H1 (cell line): ENCODE data around the gene CBL. TPM values are rescaled to one million over a fixed set of nuclear protein-coding genes. Genes with fewer than 3 reads are reported as not detected.

ENCODE experiments used
- CTCF ChIA-PET: fragments of 300-600 bp; sonication (Branson Sonifier 250); formaldehyde crosslinking; loops from one replicate; lab custom pipeline; 2021; ENCODE audit not compliant: partially characterized antibody; lab: Charles Lee
- POLR2A ChIA-PET: fragments of 300-600 bp; sonication (Branson Sonifier 250); formaldehyde crosslinking; loops from one replicate; lab custom pipeline; 2021; ENCODE audit warnings: inconsistent platforms; ENCODE audit not compliant: partially characterized antibody; lab: Charles Lee
- DNase-seq, 2 experiments: peaks; one replicate each; pipeline versions ENCODE4 v3.0.0 to v3.0.0-alpha.2; 2010 to 2022; ENCODE audit warnings: low spot score in 2 of 2, low read depth in 1 of 2, mixed read lengths in 1 of 2
- FAIRE-seq: peaks from 2 replicates; lab custom pipeline; 2011; peaks lifted over from hg19 to GRCh38; lab: Jason Lieb, UNC
- H2AFZ ChIP-seq: 2 replicates; pipeline ENCODE4 v1.8.1; 2012; ENCODE audit warnings: low read length, inconsistent platforms
- H2AK5ac ChIP-seq: 2 replicates; pipeline ENCODE4 v1.6.1; 2013; ENCODE audit warnings: low read depth, low read length
- H2BK120ac ChIP-seq: replicated peaks from 2 replicates; pipeline ENCODE3; 2013; ENCODE audit warnings: low read depth, low read length, inconsistent platforms
- H2BK12ac ChIP-seq: 2 replicates; pipeline ENCODE4 v1.6.1; 2013; ENCODE audit warnings: low read depth, low read length
- H2BK15ac ChIP-seq: 2 replicates; pipeline ENCODE4 v1.6.1; 2013; ENCODE audit warnings: low read length
- H2BK20ac ChIP-seq: 2 replicates; pipeline ENCODE4 v1.6.1; 2013; ENCODE audit warnings: low read length
- H2BK5ac ChIP-seq: 2 replicates; pipeline ENCODE4 v1.6.1; 2013; ENCODE audit warnings: low read depth, low read length
- H3K14ac ChIP-seq: 2 replicates; pipeline ENCODE4 v1.6.1; 2013; ENCODE audit warnings: inconsistent platforms; ENCODE audit not compliant: insufficient read length
- H3K18ac ChIP-seq: 2 replicates; pipeline ENCODE4 v1.6.1; 2013; ENCODE audit warnings: low read length; ENCODE audit errors: extremely low read depth
- H3K23ac ChIP-seq: 2 replicates; pipeline ENCODE4 v1.6.1; 2013; ENCODE audit warnings: inconsistent platforms; ENCODE audit not compliant: insufficient read length
- H3K23me2 ChIP-seq: 2 replicates; pipeline ENCODE4 v1.6.1; 2013; ENCODE audit warnings: low read depth, low read length
- H3K27ac ChIP-seq: 2 replicates; pipeline ENCODE4 v1.6.1; 2011; ENCODE audit warnings: low read depth, low read length, inconsistent platforms
- H3K27me3 ChIP-seq, 4 experiments: replicated peaks in 1 of 4; 1 replicate in 1 of 4; 2 replicates in 3 of 4; pipeline versions ENCODE4 v1.6.1 to v1.8.1; 2011 to 2013; ENCODE audit warnings: low read length in 3 of 4, mild to moderate bottlenecking in 3 of 4, inconsistent platforms in 2 of 4, mixed read lengths in 2 of 4, moderate library complexity in 1 of 4; ENCODE audit not compliant: control insufficient read depth in 3 of 4, insufficient read depth in 3 of 4; ENCODE audit errors: extremely low read depth in 1 of 4
- H3K36me3 ChIP-seq, 4 experiments: 2 replicates each; pipeline versions ENCODE4 v1.6.1 to v1.8.1; 2011 to 2013; ENCODE audit warnings: mild to moderate bottlenecking in 4 of 4, low read length in 3 of 4, moderate library complexity in 2 of 4, control low read depth in 1 of 4, inconsistent platforms in 1 of 4; ENCODE audit not compliant: insufficient read depth in 4 of 4, control insufficient read depth in 2 of 4
- H3K4ac ChIP-seq: replicated peaks from 2 replicates; pipeline ENCODE3; 2013; ENCODE audit warnings: low read length, low read depth, mixed read lengths, inconsistent platforms; ENCODE audit not compliant: insufficient read length
- H3K4me1 ChIP-seq, 4 experiments: replicated peaks in 1 of 4; 1 replicate in 1 of 4; 2 replicates in 3 of 4; pipeline versions ENCODE4 v1.6.1 to v1.8.1; 2011 to 2013; ENCODE audit warnings: low read length in 3 of 4, inconsistent platforms in 2 of 4, mixed read lengths in 1 of 4; ENCODE audit not compliant: insufficient read depth in 4 of 4, control insufficient read depth in 3 of 4
- H3K4me2 ChIP-seq, 2 experiments: 2 replicates each; pipeline versions ENCODE4 v1.6.1 to v1.8.1; 2011 to 2013; ENCODE audit warnings: low read depth in 2 of 2, low read length in 2 of 2, control low read depth in 1 of 2, inconsistent platforms in 1 of 2, mild to moderate bottlenecking in 1 of 2; ENCODE audit not compliant: insufficient read depth in 1 of 2
- H3K4me3 ChIP-seq, 4 experiments: fragments of 200-600, 300-600 bp in 1 of 4; sonication (generic), shearing (Covaris generic), sonication (Bioruptor Twin) in 1 of 4; 2 replicates each; pipeline versions ENCODE4 v1.5.1 to v1.8.1; 2011 to 2016; ENCODE audit warnings: low read length in 4 of 4, low read depth in 3 of 4, control low read depth in 2 of 4, inconsistent platforms in 2 of 4, mild to moderate bottlenecking in 2 of 4, mixed read lengths in 1 of 4, moderate library complexity in 1 of 4; ENCODE audit not compliant: insufficient read depth in 2 of 4; ENCODE audit errors: extremely low read depth in 1 of 4
- H3K56ac ChIP-seq: replicated peaks from 2 replicates; pipeline ENCODE3; 2013; ENCODE audit warnings: low read depth, mild to moderate bottlenecking, mixed read lengths, low read length, inconsistent platforms; ENCODE audit not compliant: insufficient read length
- H3K79me1 ChIP-seq: 2 replicates; pipeline ENCODE4 v1.6.1; 2013; ENCODE audit warnings: low read depth, low read length, control low read depth
- H3K79me2 ChIP-seq, 2 experiments: 2 replicates each; pipeline versions ENCODE4 v1.6.1 to v1.8.1; 2012 to 2013; ENCODE audit warnings: low read length in 2 of 2, mild to moderate bottlenecking in 2 of 2, inconsistent platforms in 1 of 2; ENCODE audit not compliant: insufficient read depth in 2 of 2, control insufficient read depth in 1 of 2
- H3K9ac ChIP-seq, 4 experiments: replicated peaks in 1 of 4; 1 replicate in 1 of 4; 2 replicates in 3 of 4; pipeline versions ENCODE4 v1.6.1 to v1.8.1; 2011 to 2013; ENCODE audit warnings: low read depth in 3 of 4, low read length in 3 of 4, control low read depth in 2 of 4, mild to moderate bottlenecking in 2 of 4, moderate library complexity in 2 of 4, inconsistent platforms in 1 of 4; ENCODE audit errors: extremely low read depth in 1 of 4
- H3K9me3 ChIP-seq, 2 experiments: 2 replicates each; pipeline versions ENCODE4 v1.6.1 to v1.8.1; 2012 to 2013; ENCODE audit warnings: mild to moderate bottlenecking in 2 of 2, moderate library complexity in 2 of 2, control low read depth in 1 of 2, inconsistent platforms in 1 of 2, low read depth in 1 of 2, low read length in 1 of 2, mixed read lengths in 1 of 2; ENCODE audit not compliant: insufficient read depth in 2 of 2
- H4K20me1 ChIP-seq, 2 experiments: replicated peaks in 1 of 2; 2 replicates each; pipeline versions ENCODE3 to v1.8.1; 2011 to 2013; ENCODE audit warnings: inconsistent platforms in 2 of 2, low read length in 2 of 2, mild to moderate bottlenecking in 1 of 2; ENCODE audit not compliant: insufficient read depth in 2 of 2, control insufficient read depth in 1 of 2
- H4K5ac ChIP-seq: 2 replicates; pipeline ENCODE4 v1.6.1; 2013; ENCODE audit warnings: low read length, low read depth, mixed read lengths, inconsistent platforms; ENCODE audit not compliant: insufficient read length
- H4K8ac ChIP-seq: 2 replicates; pipeline ENCODE4 v1.8.0; 2013; ENCODE audit warnings: mild to moderate bottlenecking, moderate library complexity, low read length, inconsistent platforms; ENCODE audit not compliant: insufficient read depth; ENCODE audit errors: extremely low read depth
- H4K91ac ChIP-seq: replicated peaks from 2 replicates; pipeline ENCODE3; 2013; ENCODE audit warnings: low read length, mixed read lengths, inconsistent platforms; ENCODE audit not compliant: insufficient read length
- BCL11A ChIP-seq, 2 experiments: IDR thresholded peaks; one replicate each; pipeline ENCODE4 v1.6.1; 2011; ENCODE audit warnings: low read depth in 2 of 2, low read length in 2 of 2, mild to moderate bottlenecking in 2 of 2
- CBX8 ChIP-seq: fragments of 300-800, 300-1000 bp; sonication (generic); IDR thresholded peaks from 2 replicates; pipeline ENCODE4 v1.7.1; 2016; ENCODE audit warnings: low read depth, low read length, borderline replicate concordance
- CTBP2 ChIP-seq: IDR thresholded peaks from 2 replicates; pipeline ENCODE4 v1.7.0; 2011; ENCODE audit warnings: borderline replicate concordance, mild to moderate bottlenecking, moderate library complexity, mixed read lengths, low read length; ENCODE audit not compliant: insufficient read depth, insufficient read length
- KDM4A ChIP-seq: IDR thresholded peaks from one replicate; pipeline ENCODE4 v1.7.1; 2012; ENCODE audit warnings: low read depth, mild to moderate bottlenecking, moderate library complexity, low read length, inconsistent platforms; ENCODE audit not compliant: severe bottlenecking
- NANOG ChIP-seq: IDR thresholded peaks from 2 replicates; pipeline ENCODE4 v1.6.1; 2011; ENCODE audit warnings: low read length, low read depth, mild to moderate bottlenecking, inconsistent platforms; ENCODE audit not compliant: insufficient read depth, poor library complexity, severe bottlenecking
- NRF1 ChIP-seq: IDR thresholded peaks from 2 replicates; pipeline ENCODE4 v1.6.1; 2011; ENCODE audit warnings: mild to moderate bottlenecking, low read depth, low read length, improper control_type of control experiment
- POLR2A ChIP-seq, 2 experiments: IDR thresholded peaks; 1 replicate in 1 of 2; 2 replicates in 1 of 2; pipeline ENCODE4 v1.6.1; 2011; ENCODE audit warnings: low read depth in 2 of 2, low read length in 2 of 2, mild to moderate bottlenecking in 2 of 2; ENCODE audit errors: control extremely low read depth in 1 of 2
- SAP30 ChIP-seq: fragments of 300-600 bp; sonication (generic); IDR thresholded peaks from 2 replicates; pipeline ENCODE4 v1.7.1; 2012; ENCODE audit warnings: low read length, moderate library complexity, mild to moderate bottlenecking, inconsistent platforms; ENCODE audit not compliant: insufficient read depth, insufficient replicate concordance
- SUZ12 ChIP-seq: fragments of 200-600 bp; sonication (generic); IDR thresholded peaks from 2 replicates; pipeline ENCODE4 v1.6.1; 2012; ENCODE audit warnings: mild to moderate bottlenecking, inconsistent platforms, low read length, moderate library complexity, mixed read lengths
- TBP ChIP-seq: IDR thresholded peaks from 2 replicates; pipeline ENCODE4 v1.6.1; 2011; ENCODE audit warnings: low read depth, low read length, improper control_type of control experiment
- WGBS, 2 experiments: shearing (Covaris generic) in 1 of 2; methylation state at CpG; one replicate each; pipeline versions ENCODE4 v1.1.6 to v1.1.7; 2013 to 2015; ENCODE audit warnings: low lambda C conversion rate in 2 of 2, mixed read lengths in 2 of 2, inconsistent platforms in 1 of 2, low coverage in 1 of 2, missing lambda C conversion rate in 1 of 2; ENCODE audit not compliant: insufficient replicate concordance in 2 of 2, insufficient coverage in 1 of 2, insufficient read length in 1 of 2; ENCODE audit errors: extremely low coverage in 1 of 2, missing lambda C conversion rate in 1 of 2; 5-methylcytosine and 5-hydroxymethylcytosine counted together
- polyA plus RNA-seq, 7 experiments: library from polyadenylated mRNA; depleted of rRNA in 3 of 7; stranded (reverse) in 5 of 7; unstranded in 2 of 7; fragments of >200 nt in 5 of 7; fragments of 200-250 nt in 2 of 7; gene quantifications; 1 replicate in 5 of 7; 2 replicates in 1 of 7; 4 replicates in 1 of 7; pipeline versions ENCODE4 v1.2.1 to v1.2.3, GENCODE V29; 2011 to 2013; ENCODE audit warnings: missing spikeins in 2 of 7, mixed read lengths in 2 of 7
- total RNA-seq: library from RNA; stranded (reverse); fragmentation: NEBNext Ultra II Directional; extraction: Animal tissue kit (Norgen Biotek cat#: 25700); gene quantifications from 2 replicates; pipeline ENCODE4 v1.2.1, GENCODE V29; 2021

CBL gene
- total and polyA plus RNA-seq, 2 of the 8 experiments (the other 6 are each of a cell fraction or from before 2014, with no cell fraction given): 23.1 to 57.8 TPM

- Histone ChIP-seq H2BK120ac (no peak overlapping the region), H2AK5ac (no peak overlapping the region), H2BK12ac (no peak overlapping the region), H3K4ac (no peak overlapping the region), H4K91ac (no peak overlapping the region), H3K4me2 (no peak overlapping the region), H3K9me3 (no peaks in the 10 kb centered on the region), H3K27ac (no peak overlapping the region), H4K8ac (no peak overlapping the region), H4K20me1 (peaks cover 0 to 6% of the 10 kb centered on the region in 2 experiments), H3K14ac (no peak overlapping the region), H3K9ac (no peak overlapping the region), H3K56ac (no peak overlapping the region), H3K23me2 (no peaks in the 10 kb centered on the region), H4K5ac (no peak overlapping the region), H3K79me1 (no peaks in the 10 kb centered on the region), H2BK15ac (no peak overlapping the region), H2BK20ac (no peak overlapping the region), H3K4me3 (no peak overlapping the region), H2AFZ (no peak overlapping the region), H3K27me3 (no peaks in the 10 kb centered on the region), H3K79me2 (no peaks in the 10 kb centered on the region), H3K4me1 (no peaks in the 10 kb centered on the region; a peak in 1 of 7 replicates), H3K36me3 (peaks cover 0 to 3% (median 0%) of the 10 kb centered on the region in 4 experiments; a peak in 1 of 8 replicates), H3K23ac (no peak overlapping the region), H2BK5ac (no peak overlapping the region), H3K18ac (no peak overlapping the region)
- no peak for FAIRE-seq
- ChIA-PET POLR2A (interaction anchor here (0.6 to 2.8 kb wide), 8 partner anchors 8 to 86 kb away, joined by 3 to 11 read pairs (median 4); partner anchors contain the start of gene NLRX1), CTCF (interaction anchor here (1.1 to 24.3 kb wide), 6 partner anchors 12 to 142 kb away, joined by 3 to 389 read pairs (median 6); partner anchors contain the start of gene ABCG4)
- 85% methylated on average over 6 of the region's 6 CpGs; no CpG with 5 or more reads in 1 of the 2 experiments for WGBS, 2 experiments
- no peak for DNase-seq
- TF ChIP-seq POLR2A (IDR thresholded peaks at IDR 0.05; ENCODE audit: control extremely low read depth in 1 of 2, low read depth in 2 of 2, low read length in 2 of 2) (no peak), KDM4A (no peak), CTBP2 (no peak), SUZ12 (no peak), NANOG (no peak), BCL11A (IDR thresholded peaks at IDR 0.05; ENCODE audit: low read depth in 2 of 2, low read length in 2 of 2) (no peak), CBX8 (no peak), TBP (no peak), SAP30 (no peak), NRF1 (no peak)
These were observed 25.1 kb upstream of the CBL start for GRCh38 chr11:119180729-119181676.
